ENCODE results near the gene TEX52. TPM values are rescaled to one million over a fixed set of nuclear protein-coding genes. Genes with fewer than 3 reads are reported as not detected.

Gene TEX52
- polyA plus RNA-seq, 1 donor from 2014 or later, result not detected

- Histone ChIP-seq H3K4me2 (ENCODE audit: low read length) (no peak overlapping the region), H3K9me2 (ENCODE audit: insufficient read depth, low read length) (no peaks in the 10 kb centered on the region), H3K9me3 (ENCODE audit: low read length) (no peaks in the 10 kb centered on the region), H4K20me1 (ENCODE audit: insufficient read depth) (no peaks in the 10 kb centered on the region), H3F3A (ENCODE audit: insufficient read depth, low read length, poor library complexity, severe bottlenecking) (no peaks in the 10 kb centered on the region), H3K27ac (ENCODE audit: low read length) (no peak overlapping the region), H3K79me2 (replicated peaks; ENCODE audit: insufficient read depth, low read length) (no peaks in the 10 kb centered on the region), H3K9ac (ENCODE audit: low read length) (no peak overlapping the region), H3K27me3 (ENCODE audit: insufficient read depth, low read depth, low read length) (no peaks in the 10 kb centered on the region), H3K36me3 (ENCODE audit: insufficient read depth, low read length) (no peaks in the 10 kb centered on the region), H3K4me3 (ENCODE audit: low read length) (no peak overlapping the region), H2AFZ (ENCODE audit: low read depth, low read length) (no peak overlapping the region)
- TF ChIP-seq MXI1 (conservative IDR thresholded peaks at IDR 0.05; ENCODE audit: poor library complexity, severe bottlenecking) (no peak), RAD21 (conservative IDR thresholded peaks at IDR 0.05) (no peak), TAF1 (IDR thresholded peaks at IDR 0.05; ENCODE audit: low read depth) (no peak), EZH2 (IDR thresholded peaks at IDR 0.05; ENCODE audit: borderline replicate concordance, insufficient read depth, low read length, poor library complexity, severe bottlenecking) (no peak), SMC3 (conservative IDR thresholded peaks at IDR 0.05; ENCODE audit: poor library complexity) (no peak), REST (IDR thresholded peaks at IDR 0.05; ENCODE audit: borderline replicate concordance) (no peak), CTCF (IDR thresholded peaks at IDR 0.05; ENCODE audit: poor library complexity, severe bottlenecking) (no peak), POLR2AphosphoS5 (IDR thresholded peaks at IDR 0.05) (no peak), EP300 (conservative IDR thresholded peaks at IDR 0.05; ENCODE audit: poor library complexity, severe bottlenecking) (no peak)
These were observed 2.1 kb upstream of the TEX52 start for GRCh38 chr12:2858944-2859421.

- no peaks in the 10 kb centered on the region for H3K9me3 ChIP-seq (ENCODE audit: low read length)
- no peaks in the 10 kb centered on the region for H3K27me3 ChIP-seq (ENCODE audit: insufficient read depth, low read depth, low read length)
- H3K4me2 ChIP-seq (ENCODE audit: low read length), result no peak overlapping the region
- no peaks in the 10 kb centered on the region for H3K79me2 ChIP-seq (replicated peaks; ENCODE audit: insufficient read depth, low read length)
- no peak overlapping the region for H3K4me3 ChIP-seq (ENCODE audit: low read length)
- no peaks in the 10 kb centered on the region for H3K36me3 ChIP-seq (ENCODE audit: insufficient read depth, low read length)
- no peak overlapping the region for H3K27ac ChIP-seq (ENCODE audit: low read length)
- H3K9me2 ChIP-seq (ENCODE audit: insufficient read depth, low read length), result no peaks in the 10 kb centered on the region
- no peaks in the 10 kb centered on the region for H3F3A ChIP-seq (ENCODE audit: insufficient read depth, low read length, poor library complexity, severe bottlenecking)
- no peak for TF ChIP-seq SMC3 (conservative IDR thresholded peaks at IDR 0.05; ENCODE audit: poor library complexity)
- TF ChIP-seq POLR2AphosphoS5 (IDR thresholded peaks at IDR 0.05), result no peak
- TF ChIP-seq EZH2 (IDR thresholded peaks at IDR 0.05; ENCODE audit: borderline replicate concordance, insufficient read depth, low read length, poor library complexity, severe bottlenecking), result no peak
- TF ChIP-seq REST (IDR thresholded peaks at IDR 0.05; ENCODE audit: borderline replicate concordance), result no peak
- no peak for TF ChIP-seq CTCF (IDR thresholded peaks at IDR 0.05; ENCODE audit: poor library complexity, severe bottlenecking)
- TF ChIP-seq MXI1 (conservative IDR thresholded peaks at IDR 0.05; ENCODE audit: poor library complexity, severe bottlenecking), result no peak
- TF ChIP-seq EP300 (conservative IDR thresholded peaks at IDR 0.05; ENCODE audit: poor library complexity, severe bottlenecking), result no peak
- no peak for TF ChIP-seq TAF1 (IDR thresholded peaks at IDR 0.05; ENCODE audit: low read depth)
- TF ChIP-seq RAD21 (conservative IDR thresholded peaks at IDR 0.05), result no peak
- H3K9ac ChIP-seq (ENCODE audit: low read length), result no peak overlapping the region
- no peak overlapping the region for H2AFZ ChIP-seq (ENCODE audit: low read depth, low read length)
- H4K20me1 ChIP-seq (ENCODE audit: insufficient read depth), result no peaks in the 10 kb centered on the region
These were observed 1.5 kb upstream of the TEX52 start for GRCh38 chr12:2858334-2858733.
